Measurements from ENCODE around the gene UEVLD.
"Not testable (repeated sequence)": the region's sequence is repeated elsewhere in the genome, so short reads cannot be mapped to it uniquely, and the experiment has no call there.

The UEVLD gene

DNA sequence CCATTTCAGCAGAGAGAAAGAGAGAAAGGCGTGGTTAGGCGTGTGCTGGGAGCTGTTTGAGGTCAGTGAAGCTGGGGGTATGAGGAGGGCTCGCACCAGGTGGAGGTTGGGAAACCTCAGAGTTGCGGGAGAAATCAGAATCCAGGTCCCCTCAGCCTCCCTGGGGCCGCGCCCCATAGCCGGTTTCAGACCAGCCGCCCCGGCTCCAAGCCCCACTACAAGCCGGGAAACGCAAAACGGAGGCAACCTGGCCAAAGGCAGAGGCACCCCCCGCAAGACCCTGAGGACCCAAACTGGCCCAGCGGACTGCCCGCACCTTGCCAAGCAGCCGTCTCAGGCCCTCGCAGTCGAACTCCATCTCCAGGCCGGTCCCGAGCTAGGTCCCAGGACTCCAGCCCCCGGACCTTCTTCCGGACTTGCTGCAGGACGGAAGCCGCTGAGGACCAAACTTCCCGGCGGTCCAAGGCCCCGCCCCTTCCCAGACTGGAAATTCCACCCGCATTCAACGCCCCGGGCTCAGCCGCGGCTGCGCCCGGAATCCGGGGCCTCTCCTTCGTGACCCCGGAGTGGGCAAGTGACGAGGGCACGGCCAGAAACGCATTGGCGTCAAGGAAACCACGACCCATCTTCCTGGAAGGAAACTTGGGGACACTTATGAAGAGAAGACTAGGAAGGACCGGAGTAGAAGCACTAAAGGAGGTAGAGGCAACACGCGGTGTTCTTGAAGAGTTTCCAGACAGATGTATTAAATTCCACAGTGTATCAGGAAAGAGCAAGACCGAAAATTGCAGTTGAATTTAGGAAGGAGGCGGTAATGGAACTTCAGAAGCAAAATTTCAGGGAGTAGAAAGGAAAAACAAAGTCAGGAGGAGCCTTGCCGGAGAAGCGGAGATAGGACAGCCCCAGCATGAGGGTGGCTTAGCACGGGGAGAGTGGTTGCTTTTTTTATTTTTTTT is at the start of gene UEVLD:
Gene UEVLD (minus strand): TSS at position 438 of the 956 bp plus-strand sequence. CDS start 80 bp downstream, at position 358.
- peak; percentile 73 for DNase-seq (ENCODE audit: low read depth)

DNA sequence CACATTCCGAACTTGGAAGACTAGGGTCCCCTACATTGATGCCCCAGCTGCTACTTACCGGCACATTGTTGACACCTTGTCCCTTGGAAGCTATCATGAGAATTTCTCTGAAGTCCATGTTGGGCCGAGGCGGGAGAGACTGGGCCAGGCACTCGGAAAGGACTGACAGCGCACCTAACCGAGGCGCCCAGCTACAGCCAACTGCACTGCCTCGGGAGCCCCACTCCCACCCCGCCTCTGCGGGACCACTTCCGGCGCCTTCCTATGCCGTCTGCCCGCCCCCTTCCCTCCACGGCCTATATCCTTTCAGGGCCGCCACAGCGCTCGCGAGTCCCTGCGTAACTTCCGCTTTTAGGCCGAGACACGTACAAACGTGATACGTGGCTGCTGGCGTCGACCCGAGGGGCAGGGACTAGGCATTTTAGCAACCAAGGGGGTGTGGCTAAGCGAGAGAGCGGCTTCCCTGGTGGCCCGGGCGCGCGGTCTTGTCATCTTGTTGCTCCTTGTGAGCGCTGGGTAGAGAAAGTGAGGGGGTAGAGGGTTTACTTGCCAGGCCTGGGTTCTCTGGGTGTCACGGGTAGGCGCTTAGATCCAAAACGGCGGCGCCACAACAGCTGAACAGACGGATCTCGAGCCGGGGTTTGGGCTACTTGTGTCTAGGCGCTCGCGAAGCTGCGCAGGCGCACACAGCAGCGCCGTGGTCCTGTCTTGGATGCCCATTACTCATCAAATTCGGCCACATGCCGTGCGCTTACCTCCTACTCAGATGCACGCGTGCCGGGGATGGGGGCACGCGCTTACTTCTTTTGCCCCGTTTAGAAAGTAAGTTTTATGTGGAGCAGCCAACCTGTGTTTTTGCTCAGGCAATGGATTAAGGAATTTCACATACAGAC is 45.9 kb upstream of the UEVLD start, which contains the start of gene SPTY2D1:
Gene SPTY2D1 (minus strand): TSS at position 203 of the 893 bp plus-strand sequence. CDS start 85 bp downstream, at position 118.
- DNase-seq (ENCODE audit: low read depth) = peak; percentile 99

DNA sequence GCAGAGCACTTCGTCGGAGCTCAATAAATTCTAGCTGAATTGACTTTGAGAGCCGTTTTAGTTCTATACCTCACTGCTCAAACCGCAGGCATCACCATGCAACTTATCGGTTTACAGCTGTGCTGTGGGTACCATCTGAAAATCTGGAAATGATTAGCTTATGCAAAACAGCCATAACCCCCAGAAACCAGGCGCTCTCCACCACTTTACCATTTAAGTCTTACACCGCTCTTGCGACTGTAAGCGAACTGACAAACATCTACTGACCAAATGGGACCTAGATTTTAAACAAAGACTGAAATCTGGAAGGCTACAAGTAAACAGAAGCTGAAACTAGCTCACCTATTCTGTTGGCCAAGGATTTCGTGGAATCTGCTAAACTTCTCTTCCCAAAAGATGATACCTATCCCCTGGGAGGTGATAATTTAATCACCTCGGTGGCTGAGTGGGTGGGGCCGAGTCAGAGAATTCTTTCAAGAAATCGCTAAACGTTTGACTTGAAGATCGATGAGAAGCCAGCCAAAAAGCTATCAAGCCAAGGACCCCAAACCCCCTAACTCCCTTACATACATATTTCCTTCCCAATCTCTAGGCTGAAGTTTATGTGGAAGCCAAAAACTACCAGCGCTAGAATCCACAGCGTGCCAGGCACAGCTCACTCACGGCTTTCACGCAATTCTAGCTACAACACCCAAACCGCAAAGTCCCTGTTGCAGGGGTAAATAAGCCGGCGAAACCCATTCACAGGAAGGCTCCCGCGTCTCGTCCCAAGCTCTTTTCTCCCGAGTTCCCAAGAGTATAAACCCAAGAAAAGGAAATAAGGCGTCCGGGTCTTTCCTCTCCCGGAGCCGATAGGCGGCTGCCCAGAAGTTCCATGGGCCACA is 45.0 kb upstream of the UEVLD start:
- no peak for DNase-seq (ENCODE audit: low read depth)

DNA sequence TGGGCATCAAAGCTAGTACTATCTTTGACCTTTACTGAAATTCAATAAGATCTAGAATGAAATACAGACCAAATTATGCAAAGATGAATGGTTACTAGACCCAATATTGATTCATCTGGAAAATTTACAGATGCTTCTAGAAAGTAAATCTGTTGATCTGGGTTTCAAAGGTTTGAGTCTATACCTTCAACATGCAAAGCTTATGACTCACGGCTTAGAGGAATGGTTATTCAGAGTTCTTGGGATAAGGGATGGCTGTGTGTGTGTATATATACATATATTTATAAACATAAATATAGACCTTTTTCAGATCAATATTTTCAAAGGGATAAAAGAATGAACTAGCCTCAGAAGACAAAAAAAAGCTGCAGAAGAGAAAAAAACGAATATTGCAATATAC is 44.3 kb upstream of the UEVLD start:
- no peak for DNase-seq (ENCODE audit: low read depth)

DNA sequence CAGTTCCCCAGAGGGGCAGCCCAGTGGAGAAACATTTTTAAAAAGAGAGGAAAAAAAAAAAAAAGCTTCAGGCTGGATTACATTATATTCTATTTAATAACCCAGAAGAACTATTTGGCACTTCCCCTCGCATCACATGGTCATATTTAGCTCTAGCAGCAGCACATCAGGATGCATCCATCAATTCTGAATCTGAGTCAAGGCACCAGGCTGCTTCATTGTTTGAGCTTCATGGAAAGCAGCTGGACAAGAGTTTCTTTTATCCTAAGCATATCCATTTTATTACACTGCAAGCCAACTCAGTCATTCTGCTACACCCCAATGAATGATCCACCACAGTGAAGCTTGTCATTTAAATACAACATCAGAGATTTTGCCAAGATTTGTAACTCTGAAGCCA is 35.6 kb upstream of the UEVLD start:
- no peak for DNase-seq (ENCODE audit: low read depth)

DNA sequence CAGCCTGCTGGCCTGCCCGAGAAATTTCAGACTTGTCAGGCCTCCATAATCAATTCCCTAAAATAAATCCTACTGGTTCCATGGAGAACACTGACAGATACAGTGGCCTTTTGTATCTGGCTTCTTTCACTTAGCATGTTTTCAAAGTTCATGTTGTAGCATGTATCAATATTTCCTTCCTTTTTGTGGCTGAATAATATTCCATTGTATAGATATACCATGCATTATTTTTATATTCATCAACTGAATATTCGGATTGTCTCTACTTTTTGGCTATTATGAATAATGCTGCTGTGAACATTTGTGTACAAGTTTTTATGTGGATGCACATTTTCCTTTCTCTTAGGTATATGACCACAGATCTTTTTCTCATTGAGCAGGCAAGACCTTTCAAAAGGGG is 35.2 kb upstream of the UEVLD start:
- no peak for DNase-seq (ENCODE audit: low read depth)

DNA sequence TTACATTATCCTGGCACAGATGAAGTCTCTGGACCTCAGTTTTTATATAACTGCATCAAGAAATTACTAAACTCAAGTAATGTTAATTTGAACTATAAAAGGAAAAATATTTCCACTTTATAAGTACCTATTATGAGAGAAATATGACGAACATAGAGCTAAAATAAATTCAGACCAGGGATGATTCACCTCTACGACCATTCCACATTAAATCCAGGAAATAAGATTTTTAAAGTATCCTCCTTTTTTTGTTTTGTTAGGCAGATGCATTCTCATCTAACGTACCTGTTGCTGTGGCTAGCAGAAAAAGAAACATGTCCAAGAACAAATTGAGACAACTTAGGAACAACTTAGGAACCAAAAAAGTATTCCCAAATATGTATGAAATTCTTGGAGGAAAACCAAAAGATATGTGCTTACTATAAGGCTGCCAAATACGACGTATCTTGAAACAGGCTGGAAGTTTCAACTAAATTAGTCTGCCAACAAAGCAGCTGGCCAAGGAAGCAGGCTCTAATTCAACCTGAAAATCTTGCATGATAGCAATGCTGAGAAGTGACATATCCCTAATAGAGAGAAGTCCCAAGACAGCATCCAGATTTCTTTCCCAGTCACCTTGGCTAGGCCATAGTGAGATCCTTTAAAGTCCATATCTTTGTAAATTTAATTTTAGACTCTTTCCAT is 29.9 kb upstream of the UEVLD start:
- DNase-seq (ENCODE audit: low read depth) = no peak

DNA sequence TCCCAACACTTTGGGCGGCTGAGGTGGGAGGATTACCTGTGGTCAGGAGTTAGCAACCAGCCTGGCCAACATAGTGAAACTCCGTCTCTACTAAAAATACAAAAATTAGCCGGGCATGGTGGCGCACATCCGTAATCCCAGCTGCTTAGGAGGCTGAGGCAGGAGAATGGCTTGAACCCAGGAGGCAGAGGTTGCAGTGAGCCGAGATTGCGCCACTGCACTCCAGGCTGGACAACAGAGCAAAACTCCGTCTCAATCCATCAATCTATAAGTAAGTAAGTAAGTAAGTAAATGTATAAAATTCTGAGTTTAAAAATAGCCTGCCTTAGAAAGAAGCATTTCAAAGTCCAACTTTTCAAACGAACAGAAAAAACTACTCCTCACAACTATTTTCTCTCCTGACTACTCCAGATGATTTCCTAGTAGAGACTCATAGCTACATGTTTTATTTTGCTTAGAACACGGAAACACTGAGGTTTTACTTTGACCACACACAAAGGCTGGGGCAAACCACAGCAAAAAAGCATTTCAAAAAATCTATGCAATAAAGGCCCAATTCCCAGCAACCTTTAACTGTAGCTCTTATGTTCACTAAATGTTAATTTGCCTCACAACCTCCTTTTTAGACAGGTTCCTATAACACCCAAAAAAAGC is 29.3 kb upstream of the UEVLD start:
- DNase-seq (ENCODE audit: low read depth) = no peak

DNA sequence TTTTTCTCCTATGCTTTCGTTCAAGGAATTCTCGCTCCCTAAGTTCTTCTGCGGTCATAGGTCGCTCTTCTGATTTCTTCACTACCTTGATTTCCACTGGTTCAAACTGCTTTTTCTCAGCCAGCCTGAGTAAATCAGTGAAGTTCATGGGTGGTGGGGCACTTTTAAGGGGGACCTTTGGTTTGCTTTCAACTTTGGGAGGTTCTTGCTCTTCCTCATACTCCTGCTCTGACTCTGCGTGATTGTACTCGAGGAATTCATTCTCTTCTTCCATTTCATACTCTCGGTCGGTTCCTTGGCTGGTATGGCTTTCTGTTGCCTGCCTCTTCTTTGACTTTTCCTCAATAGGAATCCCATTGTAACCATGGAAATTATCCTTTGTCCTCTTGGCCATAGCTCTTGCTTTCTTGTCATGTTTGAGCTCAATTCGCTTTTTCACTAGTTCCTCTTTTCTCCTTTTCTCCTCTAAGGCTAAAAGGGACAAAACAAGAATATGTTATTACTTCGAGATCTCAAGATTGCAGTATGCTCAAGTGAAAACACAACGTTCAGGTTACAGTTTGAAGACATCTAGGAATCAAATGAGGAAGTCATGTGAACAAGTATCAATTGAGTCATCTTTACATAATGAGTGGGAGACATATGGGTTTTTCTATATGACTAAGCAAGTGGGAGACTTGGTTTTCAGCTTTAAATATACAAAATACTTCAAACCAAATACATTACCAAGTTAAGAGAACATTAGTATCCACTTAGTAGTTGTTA is 27.3 kb upstream of the UEVLD start:
- no peak for DNase-seq (ENCODE audit: low read depth)

DNA sequence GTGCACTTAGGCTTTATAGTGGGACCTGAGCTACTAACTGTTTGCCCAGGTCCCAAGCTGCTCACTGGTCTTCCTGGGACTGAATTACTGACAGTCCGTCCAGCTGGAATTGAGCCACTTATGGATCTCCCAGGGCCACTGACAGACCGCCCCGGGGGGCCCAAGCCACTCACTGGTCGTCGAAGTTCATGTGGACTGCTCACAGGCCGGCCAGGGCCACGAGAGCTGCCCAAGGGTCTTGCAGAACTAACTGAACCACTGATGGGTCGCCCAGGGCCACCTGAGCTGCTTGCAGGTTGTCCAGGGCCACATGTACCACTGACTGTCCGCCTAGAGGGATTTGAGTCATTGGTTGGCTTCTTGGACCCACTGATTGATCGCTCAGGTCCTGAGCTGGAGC is 26.1 kb upstream of the UEVLD start:
- DNase-seq (ENCODE audit: low read depth) = no peak

DNA sequence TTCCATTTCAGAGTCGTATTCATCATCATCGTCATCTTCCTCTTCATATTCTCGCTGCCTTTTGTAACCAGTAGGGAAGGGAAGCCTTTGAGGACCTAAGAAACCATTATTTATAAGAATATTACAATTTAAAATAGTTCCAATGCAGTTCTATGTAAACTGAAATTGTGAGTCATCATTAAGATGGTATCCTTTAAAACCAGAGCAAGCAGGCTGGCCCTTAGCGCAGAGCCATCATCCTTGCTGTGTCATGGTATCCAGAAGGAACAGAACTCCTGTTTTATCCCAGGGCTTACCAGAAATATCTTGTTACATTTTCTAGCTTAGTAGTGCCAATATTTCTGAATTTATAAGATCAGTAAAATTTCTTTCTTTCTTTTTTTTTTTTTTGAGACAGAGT is 23.9 kb upstream of the UEVLD start:
- DNase-seq (ENCODE audit: low read depth) = no peak

DNA sequence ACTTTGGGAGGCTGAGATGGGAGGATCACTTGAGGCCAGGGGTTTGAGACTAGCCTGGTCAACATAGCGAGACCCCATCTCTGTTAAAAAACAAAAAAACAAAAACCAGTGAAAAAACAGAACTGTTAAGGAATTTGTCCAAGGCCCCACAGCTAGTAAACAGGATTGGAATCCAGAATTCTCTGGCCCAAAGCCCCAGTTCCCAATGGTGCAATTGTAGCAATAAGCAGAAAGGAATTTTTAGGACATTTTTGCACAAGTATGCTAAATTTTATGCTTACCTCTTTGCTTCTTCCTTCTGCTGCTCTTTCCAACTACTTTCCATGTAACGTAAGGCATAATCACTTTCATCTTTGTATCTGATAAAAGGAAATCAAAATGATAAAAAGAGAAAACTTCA is 22.7 kb upstream of the UEVLD start:
- DNase-seq (ENCODE audit: low read depth) = no peak

DNA sequence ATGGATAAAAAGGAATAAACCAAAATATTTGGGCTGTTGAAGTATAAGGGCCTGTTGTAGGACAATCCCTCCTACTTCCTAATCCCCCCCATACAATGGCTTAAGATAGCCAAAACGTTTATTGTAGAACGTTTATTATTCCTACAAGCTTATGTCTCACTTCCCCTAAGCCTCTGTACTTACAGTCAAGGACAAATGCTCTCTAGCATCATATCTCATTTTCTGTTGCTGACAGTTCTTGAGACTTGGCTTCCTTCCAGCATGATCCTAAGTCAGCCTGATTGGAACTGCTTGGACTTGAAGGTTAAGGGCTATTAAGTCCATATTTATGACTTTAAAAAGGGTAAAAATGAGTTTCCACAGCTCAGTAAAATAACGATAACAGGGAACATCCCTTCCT is 19.8 kb upstream of the UEVLD start:
- DNase-seq (ENCODE audit: low read depth) = no peak

DNA sequence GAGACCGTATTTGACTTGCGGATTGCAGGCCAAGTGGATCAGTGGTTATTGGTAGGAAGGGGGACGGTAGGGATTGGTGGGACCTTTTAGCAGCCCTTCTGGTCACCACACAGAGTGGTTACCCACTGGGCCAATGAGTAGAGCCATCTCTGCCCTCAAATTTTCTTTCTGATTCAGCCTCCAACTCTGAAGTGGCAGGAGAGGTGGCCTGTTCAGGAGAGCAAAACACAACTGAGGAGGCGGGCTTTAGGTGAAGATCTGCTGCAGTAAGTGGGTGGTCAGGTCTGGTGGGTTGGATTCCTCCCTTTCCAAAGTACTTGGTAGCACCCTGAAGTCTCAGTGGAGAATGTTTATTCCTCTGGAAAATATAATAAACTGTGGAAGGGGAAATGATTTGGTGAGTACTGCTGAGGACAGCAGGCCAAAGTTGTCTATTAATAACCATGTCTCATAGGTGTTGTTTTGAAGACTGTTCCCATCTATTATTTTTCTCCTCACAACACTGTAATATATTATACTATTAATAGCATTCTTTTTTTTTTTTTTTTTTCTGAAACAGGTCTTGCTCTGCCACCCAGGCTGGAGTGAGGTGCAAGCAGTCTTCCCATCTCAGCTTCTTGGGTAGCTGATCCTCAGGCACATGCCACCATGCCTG is 12.5 kb upstream of the UEVLD start:
- no peak for DNase-seq (ENCODE audit: low read depth)

DNA sequence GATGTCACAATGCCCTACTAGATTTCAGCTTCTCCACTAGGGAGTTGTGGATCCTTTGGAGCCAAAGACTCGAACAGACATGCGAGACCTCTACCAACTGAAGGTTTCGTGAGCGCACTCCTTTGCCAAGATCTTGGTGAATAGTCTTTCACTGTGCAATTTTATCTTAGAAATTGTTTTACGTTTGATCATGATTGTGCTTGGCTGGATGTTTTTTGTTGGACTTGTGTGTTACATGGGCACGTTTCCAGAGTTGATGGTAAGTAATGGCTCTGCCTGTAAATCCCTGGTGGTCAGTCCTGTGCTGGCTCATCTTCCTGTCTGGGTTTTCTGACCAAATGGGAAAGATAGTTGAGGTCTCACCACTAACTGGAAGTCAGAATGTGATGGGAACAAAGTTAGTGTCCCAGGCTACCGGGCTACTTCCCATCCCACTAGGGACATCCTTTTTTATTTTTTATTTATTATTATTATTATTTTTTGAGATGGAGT is 11.3 kb upstream of the UEVLD start, which contains the start of gene MISFA:
Gene MISFA (plus strand): TSS at position 51 of the 492 bp plus-strand sequence. CDS start 140 bp downstream, at position 191.
- no peak for DNase-seq (ENCODE audit: low read depth)

DNA sequence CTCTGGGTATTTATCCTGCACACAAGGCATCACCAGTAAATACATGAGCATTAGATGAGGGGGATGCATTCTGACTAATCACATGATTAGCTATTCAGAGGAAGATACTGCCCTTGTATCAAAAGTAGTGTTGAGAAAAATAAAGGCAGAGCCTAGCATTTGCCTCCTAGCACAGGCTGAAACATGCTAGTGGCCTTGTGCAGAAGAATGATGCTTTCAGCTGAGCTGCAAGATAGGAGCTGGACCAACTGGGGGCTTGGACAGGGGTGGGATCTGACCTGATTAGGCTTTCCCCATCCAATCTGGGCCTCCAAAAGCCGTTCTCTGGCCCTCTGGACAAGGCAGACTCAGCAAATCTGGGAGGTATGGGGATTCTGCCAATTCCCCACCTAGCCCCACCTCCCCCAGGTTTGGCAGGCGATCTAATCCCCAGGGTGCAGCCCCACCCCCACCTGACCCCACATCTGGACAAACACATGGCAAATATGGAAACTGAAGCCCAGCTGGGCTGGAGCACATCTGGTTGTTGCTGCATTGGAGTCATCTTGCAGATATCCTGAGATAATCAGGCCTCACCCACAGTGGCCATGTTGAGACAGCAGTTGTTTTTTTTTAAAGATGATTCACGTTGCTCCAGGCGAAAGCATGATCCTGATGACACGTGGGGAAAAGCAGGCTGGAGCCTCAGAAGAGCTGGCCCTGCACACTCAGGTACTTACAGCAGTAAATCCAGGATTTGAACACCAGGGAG is 6.6 kb upstream of the UEVLD start:
- DNase-seq (ENCODE audit: low read depth) = no peak

DNA sequence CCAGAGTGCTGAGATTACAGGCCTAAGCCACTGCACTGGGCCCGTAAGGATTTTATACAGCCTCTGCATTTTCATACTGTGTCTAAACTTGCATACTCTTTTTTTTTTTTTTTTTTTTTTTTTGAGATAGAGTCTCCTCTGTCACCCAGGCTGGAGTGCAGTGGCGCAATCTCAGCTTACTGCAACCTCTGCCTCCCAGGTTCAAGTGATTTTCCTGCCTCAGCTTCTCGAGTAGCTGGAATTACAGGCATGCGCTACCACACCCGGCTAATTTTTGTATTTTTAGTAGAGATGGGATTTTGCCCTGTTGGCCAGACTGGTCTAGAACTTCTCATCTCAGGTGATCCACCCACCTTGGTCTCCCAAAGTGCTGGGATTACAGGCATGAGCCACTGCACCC is 5.6 kb upstream of the UEVLD start:
- DNase-seq (ENCODE audit: low read depth) = not testable (repeated sequence)

DNA sequence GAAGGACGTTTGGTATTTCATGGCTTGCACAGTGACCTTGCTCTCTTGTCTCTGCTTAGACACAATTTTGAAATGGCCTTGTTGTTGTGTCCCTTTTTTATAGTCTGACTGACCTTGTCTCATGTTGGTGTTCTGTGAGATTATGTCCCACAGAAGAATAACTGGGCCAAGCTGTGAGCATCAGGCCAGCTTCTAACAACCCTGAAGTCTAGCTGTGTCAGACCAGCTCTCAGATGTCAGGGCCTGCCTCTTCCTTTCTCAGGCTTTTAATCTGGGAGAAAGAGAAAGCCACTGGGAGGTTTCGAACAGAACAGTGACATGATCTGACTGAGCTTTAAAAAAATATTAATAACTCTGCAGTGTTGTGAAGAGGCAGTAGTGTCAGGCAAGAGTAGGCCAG is 2.0 kb upstream of the UEVLD start:
- DNase-seq (ENCODE audit: low read depth) = no peak

Measured in GM04504 (cell line).